Activated naive CD8-positive, alpha-beta T cell treated with anti-CD3 and anti-CD28 coated beads for 36 hours (primary cell): ENCODE measurements around the gene DOCK1. TPM values are rescaled to one million over a fixed set of nuclear protein-coding genes. Genes with fewer than 3 reads are reported as not detected.

Experiments
- DNase-seq: peaks from one replicate; pipeline ENCODE4 v3.0.0; 2021
- H3K27ac Mint-ChIP-seq: one replicate; pipeline ENCODE4 v1.8.0; 2022; ENCODE audit warnings: mild to moderate bottlenecking, moderate library complexity, mixed read lengths
- H3K27me3 Mint-ChIP-seq: one replicate; pipeline ENCODE4 v1.8.0; 2022; ENCODE audit warnings: mild to moderate bottlenecking, mixed read lengths
- H3K36me3 Mint-ChIP-seq: one replicate; pipeline ENCODE4 v1.8.0; 2021; ENCODE audit warnings: mild to moderate bottlenecking, mixed read lengths
- H3K4me1 Mint-ChIP-seq: one replicate; pipeline ENCODE4 v1.8.0; 2021; ENCODE audit warnings: mixed read lengths
- H3K4me3 Mint-ChIP-seq: one replicate; pipeline ENCODE4 v1.8.0; 2022; ENCODE audit warnings: mild to moderate bottlenecking, moderate library complexity, mixed read lengths
- H3K9me3 Mint-ChIP-seq: one replicate; pipeline ENCODE4 v1.8.0; 2022; ENCODE audit warnings: mixed read lengths
- total RNA-seq, 2 experiments: library from RNA; stranded (reverse); gene quantifications; one replicate each; pipeline ENCODE4 v1.2.3, GENCODE V29; 2021

Gene DOCK1
- total RNA-seq, 2 experiments from 2014 or later, result 0.76 to 0.95 TPM

DNA sequence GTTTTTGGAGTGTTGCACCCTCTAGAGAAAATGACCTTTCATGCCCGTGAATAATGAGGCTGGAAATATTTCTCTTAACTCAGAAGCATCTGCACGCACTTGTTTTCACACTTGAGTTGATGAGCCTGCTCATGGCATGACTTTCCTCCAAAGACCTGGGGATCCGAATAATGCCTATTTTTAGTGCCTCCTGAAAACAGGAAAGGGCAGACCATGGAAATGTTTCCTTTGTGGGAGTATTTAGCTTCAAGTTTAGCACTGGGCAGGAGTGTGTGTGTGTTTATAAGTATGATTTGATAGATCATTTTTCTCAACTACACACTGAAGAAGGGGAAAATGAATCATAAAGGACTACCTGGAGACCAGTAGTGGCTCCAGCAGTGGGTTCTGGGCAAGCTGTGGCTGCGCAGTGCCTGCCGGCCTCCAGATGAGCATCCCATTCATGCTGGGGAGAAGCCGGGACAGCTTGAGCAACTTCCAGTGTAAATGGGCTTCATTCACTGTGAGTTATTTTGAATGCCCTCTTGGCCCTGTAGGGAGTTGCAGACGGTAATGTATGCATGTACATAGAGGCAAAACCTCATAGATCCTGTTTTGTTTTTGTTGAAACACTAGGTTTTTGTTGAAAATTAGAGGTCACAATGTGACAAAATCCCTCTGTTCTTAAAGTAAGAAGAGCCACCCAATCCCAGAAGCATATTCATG is 408.9 kb downstream of the DOCK1 start:
- Mint-ChIP-seq H3K36me3 (no peaks in the 10 kb centered on the region), H3K27ac (no peak overlapping the region), H3K9me3 (no peaks in the 10 kb centered on the region), H3K4me1 (no peaks in the 10 kb centered on the region), H3K4me3 (no peak overlapping the region), H3K27me3 (no peaks in the 10 kb centered on the region)
- DNase-seq, result no peak

DNA sequence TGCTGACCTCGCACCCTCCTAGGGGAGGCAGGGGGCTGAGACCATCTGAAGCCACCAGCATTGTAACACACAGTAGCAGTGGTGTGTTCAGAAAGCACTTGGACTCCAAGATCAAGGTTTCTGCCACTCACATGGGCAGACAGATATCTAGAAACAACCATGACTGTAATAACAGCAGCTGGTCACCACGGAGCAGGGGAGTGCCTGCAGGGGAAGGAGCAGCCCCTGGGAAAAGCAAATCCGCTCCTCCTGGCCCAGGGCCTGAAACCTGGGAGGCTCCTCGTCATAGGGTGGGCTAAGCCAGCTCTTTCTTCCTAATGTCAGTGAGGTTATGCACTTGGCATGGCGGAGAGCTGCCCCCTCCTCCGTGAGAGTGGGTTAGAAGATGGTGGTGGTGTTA is 409.6 kb downstream of the DOCK1 start:
- no peaks in the 10 kb centered on the region for H3K36me3 Mint-ChIP-seq
- no peaks in the 10 kb centered on the region for H3K4me1 Mint-ChIP-seq
- H3K4me3 Mint-ChIP-seq, result no peak overlapping the region
- H3K27me3 Mint-ChIP-seq, result no peaks in the 10 kb centered on the region
- no peak overlapping the region for H3K27ac Mint-ChIP-seq
- no peaks in the 10 kb centered on the region for H3K9me3 Mint-ChIP-seq
- DNase-seq, result no peak

DNA sequence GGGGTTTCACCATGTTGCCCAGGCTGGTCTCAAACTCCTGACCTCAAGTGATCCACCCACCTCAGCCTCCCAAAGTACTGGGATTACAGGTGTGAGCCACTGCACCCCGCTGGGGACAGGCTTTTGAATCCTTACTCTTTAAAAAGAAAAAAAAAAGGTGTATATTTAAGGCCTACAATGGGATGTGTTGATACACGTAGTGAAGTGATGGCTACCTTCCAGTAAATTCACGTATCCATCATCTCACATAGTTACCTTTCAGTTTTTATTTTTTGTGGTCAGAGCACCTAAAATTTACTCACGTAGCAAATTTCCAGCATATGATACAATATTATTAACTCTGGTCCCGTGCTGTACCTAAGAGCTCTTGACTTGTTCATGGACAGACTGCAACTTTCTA is 410.7 kb downstream of the DOCK1 start:
- Mint-ChIP-seq H3K27ac (no peak overlapping the region), H3K9me3 (no peaks in the 10 kb centered on the region), H3K27me3 (no peaks in the 10 kb centered on the region)

DNA sequence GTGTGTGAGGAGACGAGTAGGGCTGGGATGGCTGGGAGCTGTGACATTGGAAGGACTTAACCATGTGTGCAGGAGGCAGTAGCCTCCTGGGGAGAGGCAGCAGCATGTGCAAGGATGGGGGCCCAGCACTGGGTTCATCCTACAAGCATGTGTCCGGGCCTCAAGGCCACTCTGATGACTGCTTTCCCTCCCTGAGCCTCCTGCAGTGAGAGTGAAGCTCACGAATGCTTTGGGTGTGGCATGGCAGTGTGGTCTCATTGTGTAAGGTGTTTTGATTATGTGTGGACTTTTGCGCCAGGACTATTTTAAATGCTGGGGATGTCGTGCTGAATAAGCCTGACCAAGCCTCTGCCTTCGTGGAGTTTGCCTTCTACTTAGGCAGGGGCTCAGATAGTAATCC is 413.2 kb downstream of the DOCK1 start:
- Mint-ChIP-seq H3K36me3 (no peaks in the 10 kb centered on the region), H3K27ac (no peak overlapping the region), H3K27me3 (no peaks in the 10 kb centered on the region), H3K4me1 (no peaks in the 10 kb centered on the region), H3K4me3 (no peak overlapping the region), H3K9me3 (no peaks in the 10 kb centered on the region)
- no peak for DNase-seq

More for the DNA sequence above, 410.7 kb downstream of the DOCK1 start:
- H3K36me3 Mint-ChIP-seq, result no peaks in the 10 kb centered on the region
- H3K4me1 Mint-ChIP-seq, result no peaks in the 10 kb centered on the region
- DNase-seq, result no peak
- no peak overlapping the region for H3K4me3 Mint-ChIP-seq

DNA sequence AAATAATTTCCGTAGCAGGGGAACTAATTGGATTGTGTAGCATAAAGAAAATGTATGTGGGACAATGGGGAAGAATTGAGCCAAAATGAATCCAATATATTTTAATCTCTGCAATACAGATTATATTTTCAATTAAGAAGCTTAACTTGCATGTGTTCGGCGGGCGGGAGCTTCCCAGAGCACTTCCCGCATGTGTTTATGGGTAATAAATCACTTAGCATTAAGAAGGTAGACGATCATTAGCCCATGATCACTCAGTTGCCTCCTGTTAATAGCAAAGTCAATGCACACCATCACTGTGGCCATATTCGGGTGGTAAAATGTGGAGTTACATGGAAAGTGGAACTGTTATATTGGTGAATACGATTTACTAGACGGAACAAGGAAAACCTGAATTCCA is 414.0 kb downstream of the DOCK1 start:
- H3K27ac Mint-ChIP-seq, result no peak overlapping the region
- no peaks in the 10 kb centered on the region for H3K9me3 Mint-ChIP-seq
- no peaks in the 10 kb centered on the region for H3K27me3 Mint-ChIP-seq
- no peak for DNase-seq
- H3K4me1 Mint-ChIP-seq, result no peaks in the 10 kb centered on the region
- H3K36me3 Mint-ChIP-seq, result no peaks in the 10 kb centered on the region
- H3K4me3 Mint-ChIP-seq, result no peak overlapping the region

DNA sequence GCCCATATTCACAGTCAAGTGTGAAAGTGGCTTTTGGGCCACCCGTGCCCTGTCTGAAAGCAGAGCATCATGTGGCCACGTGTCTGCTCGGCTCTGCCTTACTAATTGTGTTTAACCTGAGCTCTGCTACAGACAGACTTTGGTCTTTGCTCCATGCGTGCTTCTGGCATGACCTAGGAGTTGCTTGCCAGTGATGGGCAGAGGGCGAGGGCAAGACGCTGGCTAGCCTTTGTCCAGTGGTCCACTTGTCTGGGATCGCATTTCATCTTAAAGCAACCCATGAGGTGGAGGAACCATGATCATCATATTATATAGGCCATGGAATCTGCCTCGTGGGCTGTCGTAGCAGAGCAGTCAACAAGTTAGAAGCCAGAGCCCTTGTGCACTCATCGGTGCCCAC is 414.5 kb downstream of the DOCK1 start:
- DNase-seq, result no peak
- Mint-ChIP-seq H3K4me1 (no peaks in the 10 kb centered on the region), H3K27ac (no peak overlapping the region), H3K9me3 (no peaks in the 10 kb centered on the region), H3K27me3 (no peaks in the 10 kb centered on the region), H3K4me3 (no peak overlapping the region), H3K36me3 (no peaks in the 10 kb centered on the region)

DNA sequence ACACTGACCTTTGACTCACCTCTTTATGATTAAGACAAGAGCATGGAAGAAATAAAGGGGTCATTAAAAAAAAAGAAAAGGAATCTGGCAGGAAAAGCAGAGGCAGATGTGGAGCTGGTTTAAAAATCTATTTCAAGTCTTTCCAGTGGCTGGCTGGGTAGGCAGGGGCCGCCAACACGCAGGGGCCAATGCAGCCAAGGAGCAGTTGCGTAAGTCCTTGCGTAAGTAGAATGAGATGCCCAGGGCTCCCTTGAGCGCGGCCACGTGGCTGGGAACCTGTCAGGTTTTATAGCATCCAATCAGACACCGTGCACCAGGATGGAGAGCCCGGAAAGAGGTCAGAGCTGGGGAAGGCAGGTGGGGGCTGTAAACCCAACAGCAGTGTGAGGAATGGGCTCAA is 414.9 kb downstream of the DOCK1 start:
- Mint-ChIP-seq H3K4me3 (no peak overlapping the region), H3K27me3 (no peaks in the 10 kb centered on the region), H3K36me3 (no peaks in the 10 kb centered on the region), H3K27ac (no peak overlapping the region), H3K4me1 (no peaks in the 10 kb centered on the region), H3K9me3 (no peaks in the 10 kb centered on the region)
- no peak for DNase-seq

DNA sequence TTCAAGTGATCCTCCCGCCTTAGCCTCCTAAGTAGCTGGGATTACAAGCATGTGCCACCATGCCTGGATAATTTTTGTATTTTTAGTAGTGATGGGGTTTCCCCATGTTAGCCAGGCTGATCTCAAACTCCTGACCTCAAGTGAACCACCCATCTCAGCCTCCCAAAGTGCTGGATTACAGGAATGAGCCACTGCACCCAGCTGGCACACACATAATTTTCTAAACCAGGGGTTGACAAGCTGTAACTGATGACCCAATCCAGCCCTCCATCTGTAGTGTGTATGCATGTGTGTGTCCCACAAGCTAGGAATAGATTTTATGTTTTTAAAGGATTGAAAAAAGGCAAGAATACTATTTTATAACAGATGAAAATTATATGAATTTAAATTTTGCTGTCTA is 417.1 kb downstream of the DOCK1 start:
- Mint-ChIP-seq H3K27ac (no peak overlapping the region), H3K4me1 (no peaks in the 10 kb centered on the region), H3K9me3 (no peaks in the 10 kb centered on the region), H3K4me3 (no peak overlapping the region), H3K27me3 (no peaks in the 10 kb centered on the region), H3K36me3 (no peaks in the 10 kb centered on the region)
- DNase-seq, result no peak

DNA sequence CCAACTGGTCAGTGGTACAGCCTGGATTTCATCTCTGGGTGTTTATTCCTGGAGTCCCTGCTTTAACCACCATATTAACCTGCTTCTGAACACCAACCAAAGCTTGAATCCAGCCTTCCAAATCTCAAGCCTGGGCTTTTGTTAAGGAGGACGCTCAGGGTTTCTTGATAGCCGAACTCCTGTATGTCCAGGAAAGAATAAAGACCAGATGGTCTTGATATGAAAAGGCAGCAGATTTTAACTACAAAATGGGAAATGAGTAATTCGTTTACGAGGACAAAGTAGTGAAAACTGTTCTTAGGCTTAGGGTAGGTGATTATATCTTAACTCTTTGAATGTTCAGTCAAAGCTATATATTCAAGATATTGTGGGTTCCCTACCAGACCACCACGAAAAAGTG is 420.3 kb downstream of the DOCK1 start:
- Mint-ChIP-seq H3K36me3 (no peaks in the 10 kb centered on the region), H3K27me3 (no peaks in the 10 kb centered on the region), H3K4me3 (no peak overlapping the region), H3K27ac (no peak overlapping the region), H3K9me3 (no peaks in the 10 kb centered on the region), H3K4me1 (no peaks in the 10 kb centered on the region)
- no peak for DNase-seq

DNA sequence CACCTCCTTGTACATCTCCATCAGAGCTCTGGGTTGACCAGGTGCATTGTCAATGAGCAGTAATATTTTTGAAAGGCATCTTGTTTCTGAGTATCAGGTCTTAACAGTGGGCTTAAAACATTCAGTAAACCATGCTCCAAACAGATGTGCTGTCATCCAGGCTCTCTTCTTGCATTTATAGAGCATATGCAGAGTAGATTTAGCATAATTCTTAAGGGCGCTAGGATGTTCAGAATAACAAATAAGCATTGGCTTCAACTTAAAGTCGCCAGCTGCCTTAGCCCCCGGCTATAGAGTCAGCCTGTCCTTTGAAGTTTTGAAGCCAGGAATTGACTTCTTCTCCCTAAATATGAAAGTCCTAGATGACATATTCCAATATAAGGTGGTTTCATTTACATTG is 421.7 kb downstream of the DOCK1 start:
- H3K9me3 Mint-ChIP-seq, result no peaks in the 10 kb centered on the region
- H3K36me3 Mint-ChIP-seq, result no peaks in the 10 kb centered on the region
- no peak for DNase-seq
- H3K4me1 Mint-ChIP-seq, result no peaks in the 10 kb centered on the region
- H3K27me3 Mint-ChIP-seq, result no peaks in the 10 kb centered on the region
- no peak overlapping the region for H3K27ac Mint-ChIP-seq
- H3K4me3 Mint-ChIP-seq, result no peak overlapping the region

DNA sequence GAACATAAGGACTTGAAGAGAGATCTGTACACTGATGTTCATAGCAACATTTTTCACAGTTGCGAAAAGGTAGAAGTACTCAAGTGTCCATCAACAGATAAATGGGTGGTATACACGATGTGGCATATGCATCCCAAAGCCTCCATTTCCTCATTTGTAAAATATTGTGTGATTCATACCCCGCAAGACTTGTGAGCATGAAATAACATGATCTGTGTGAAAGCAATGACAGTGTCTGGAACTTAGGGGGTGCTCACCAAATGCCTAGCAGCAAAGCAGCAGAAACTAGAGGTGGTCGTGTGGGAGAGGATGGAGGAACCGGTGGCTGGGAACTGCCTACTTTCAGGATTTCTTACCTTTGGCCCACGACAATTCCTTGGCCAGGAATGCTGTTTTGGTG is 426.5 kb downstream of the DOCK1 start:
- no peak overlapping the region for H3K4me3 Mint-ChIP-seq
- H3K27me3 Mint-ChIP-seq, result peaks cover 6% of the 10 kb centered on the region
- no peaks in the 10 kb centered on the region for H3K9me3 Mint-ChIP-seq
- DNase-seq, result no peak
- H3K4me1 Mint-ChIP-seq, result peaks cover 3% of the 10 kb centered on the region
- no peak overlapping the region for H3K27ac Mint-ChIP-seq
- H3K36me3 Mint-ChIP-seq, result no peaks in the 10 kb centered on the region

DNA sequence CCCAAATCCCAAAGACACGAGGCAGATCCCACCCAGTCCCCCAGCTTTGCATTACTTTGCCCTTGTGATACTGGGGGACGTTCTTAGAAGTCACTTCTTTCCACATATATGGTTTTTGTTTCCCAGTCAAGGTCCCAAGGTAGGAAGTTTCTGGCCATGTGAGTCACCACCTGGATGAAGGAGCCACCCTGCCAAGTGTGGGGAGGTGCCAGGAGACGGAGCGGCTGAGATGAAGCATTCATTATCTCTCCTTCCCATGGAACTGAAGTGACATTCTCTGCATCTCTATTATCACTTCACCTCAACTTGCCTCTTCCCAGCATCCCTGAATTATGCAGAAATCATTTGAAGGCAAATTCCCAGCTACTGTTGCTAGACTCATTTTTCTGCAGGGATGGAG is 427.4 kb downstream of the DOCK1 start:
- H3K27me3 Mint-ChIP-seq, result peaks cover 6% of the 10 kb centered on the region
- H3K4me3 Mint-ChIP-seq, result no peak overlapping the region
- peaks cover 3% of the 10 kb centered on the region for H3K4me1 Mint-ChIP-seq
- no peaks in the 10 kb centered on the region for H3K36me3 Mint-ChIP-seq
- H3K9me3 Mint-ChIP-seq, result no peaks in the 10 kb centered on the region
- H3K27ac Mint-ChIP-seq, result no peak overlapping the region
- DNase-seq, result no peak

DNA sequence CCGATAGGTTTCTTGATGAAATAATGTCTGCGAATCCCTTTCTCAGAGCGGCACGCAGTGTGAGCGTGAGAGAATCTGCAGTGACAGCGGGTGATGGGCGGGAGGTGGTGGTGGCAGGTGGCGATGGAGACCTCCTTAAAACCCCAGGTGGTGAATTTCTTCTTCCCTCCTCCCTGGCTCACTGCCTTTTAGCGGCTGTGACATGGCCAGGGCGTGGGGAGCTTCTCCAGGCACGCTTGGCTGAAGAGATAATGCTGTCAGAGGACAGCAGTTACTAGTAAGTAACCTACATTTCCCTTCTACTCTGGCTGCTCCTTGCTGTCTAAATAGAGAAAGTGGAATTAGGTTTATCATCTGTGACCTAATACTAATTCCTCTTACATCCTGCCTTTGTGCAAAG is 432.6 kb downstream of the DOCK1 start:
- Mint-ChIP-seq H3K4me3 (no peak overlapping the region), H3K27ac (no peak overlapping the region), H3K4me1 (peaks cover 3% of the 10 kb centered on the region), H3K36me3 (no peaks in the 10 kb centered on the region), H3K9me3 (no peaks in the 10 kb centered on the region), H3K27me3 (peaks cover 9% of the 10 kb centered on the region)
- no peak for DNase-seq

DNA sequence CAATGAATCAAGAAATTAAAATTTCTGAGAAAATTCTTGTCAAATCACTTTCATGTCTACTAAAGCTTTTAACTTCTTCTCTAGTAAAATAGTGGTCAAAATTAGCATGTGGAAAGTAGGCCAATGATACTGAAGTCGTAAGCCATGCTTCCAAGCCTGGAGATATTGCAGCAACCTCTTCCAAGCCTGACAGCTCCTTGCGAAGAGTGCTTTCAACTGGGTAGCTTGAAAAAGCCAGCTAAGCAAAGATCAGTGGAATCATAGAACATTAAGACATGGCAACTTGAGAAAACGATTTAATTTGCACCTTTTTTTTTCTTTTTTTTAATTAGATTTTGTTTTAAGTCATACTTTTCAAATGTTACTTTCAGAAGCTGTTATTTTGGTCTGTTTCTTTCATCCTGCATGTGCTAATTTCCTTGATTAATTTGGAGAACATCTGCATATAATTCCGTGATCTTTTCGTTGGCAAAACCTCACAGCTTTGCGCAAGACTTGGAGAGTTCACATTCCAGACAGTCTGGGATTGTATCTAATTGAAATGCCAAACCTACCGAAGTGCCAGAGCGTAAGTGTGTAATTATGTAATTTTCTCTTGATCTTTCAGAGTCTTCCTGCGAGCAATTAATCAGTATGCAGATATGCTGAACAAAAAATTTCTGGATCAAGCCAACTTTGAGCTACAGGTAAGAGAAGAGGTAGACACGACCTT is 433.3 kb downstream of the DOCK1 start:
- Mint-ChIP-seq H3K4me1 (peaks cover 2% of the 10 kb centered on the region), H3K27ac (no peak overlapping the region), H3K4me3 (no peak overlapping the region), H3K27me3 (peaks cover 8% of the 10 kb centered on the region), H3K36me3 (no peaks in the 10 kb centered on the region), H3K9me3 (no peaks in the 10 kb centered on the region)
- DNase-seq, result no peak

DNA sequence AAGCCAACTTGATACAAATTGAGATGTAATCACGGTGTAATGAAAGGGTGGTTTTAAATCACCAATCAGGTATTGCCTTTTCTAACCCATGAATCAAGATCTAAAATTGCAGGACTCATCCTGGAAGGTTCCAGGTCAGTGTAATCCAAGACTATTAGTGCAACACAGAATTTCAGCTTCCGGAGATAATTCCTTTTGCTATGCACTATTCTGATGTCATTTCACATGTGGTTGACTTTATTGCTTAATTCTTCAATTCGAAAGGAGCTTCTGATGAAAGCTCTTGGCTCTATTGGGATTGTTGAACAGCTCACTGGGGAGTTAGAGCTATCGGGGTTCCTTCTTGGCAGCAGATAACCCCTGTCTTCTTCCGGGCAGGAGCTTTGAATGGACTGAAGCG is 438.6 kb downstream of the DOCK1 start:
- Mint-ChIP-seq H3K36me3 (no peaks in the 10 kb centered on the region), H3K27ac (no peak overlapping the region), H3K9me3 (no peaks in the 10 kb centered on the region), H3K4me1 (peaks cover 2% of the 10 kb centered on the region), H3K27me3 (peaks cover 11% of the 10 kb centered on the region), H3K4me3 (no peak overlapping the region)
- no peak for DNase-seq

DNA sequence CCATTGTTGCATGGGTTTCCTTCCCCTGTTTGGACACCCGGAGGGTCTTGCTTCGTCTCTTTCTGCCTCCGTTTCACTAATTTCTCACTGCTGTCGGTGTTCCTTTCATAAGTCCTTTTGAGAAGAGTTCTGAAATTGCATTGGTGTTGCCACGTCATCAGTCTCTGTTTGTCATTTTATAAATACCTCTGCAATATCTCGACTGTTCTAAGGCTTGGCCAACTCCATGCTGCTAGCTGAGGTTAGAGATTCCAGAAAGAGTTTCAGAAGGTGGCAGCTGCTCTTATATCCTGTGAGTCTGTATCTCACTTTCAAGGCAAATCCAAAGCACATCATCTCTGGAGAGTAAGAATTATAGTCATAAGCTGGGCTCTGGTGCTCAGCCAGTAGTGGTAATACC is 439.1 kb downstream of the DOCK1 start:
- no peaks in the 10 kb centered on the region for H3K36me3 Mint-ChIP-seq
- no peak overlapping the region for H3K27ac Mint-ChIP-seq
- DNase-seq, result no peak
- peaks cover 2% of the 10 kb centered on the region for H3K4me1 Mint-ChIP-seq
- no peak overlapping the region for H3K4me3 Mint-ChIP-seq
- H3K27me3 Mint-ChIP-seq, result peaks cover 11% of the 10 kb centered on the region
- no peaks in the 10 kb centered on the region for H3K9me3 Mint-ChIP-seq
